ENCODE measurements around the gene C10orf143. TPM values are rescaled to one million over a fixed set of nuclear protein-coding genes. Genes with fewer than 3 reads are reported as not detected.
"Not testable (repeated sequence)": the region's sequence is repeated elsewhere in the genome, so short reads cannot be mapped to it uniquely, and the experiment has no call there.

Gene C10orf143
- total RNA-seq, 2 donors from 2014 or later = 3.1 to 3.2 TPM

DNA sequence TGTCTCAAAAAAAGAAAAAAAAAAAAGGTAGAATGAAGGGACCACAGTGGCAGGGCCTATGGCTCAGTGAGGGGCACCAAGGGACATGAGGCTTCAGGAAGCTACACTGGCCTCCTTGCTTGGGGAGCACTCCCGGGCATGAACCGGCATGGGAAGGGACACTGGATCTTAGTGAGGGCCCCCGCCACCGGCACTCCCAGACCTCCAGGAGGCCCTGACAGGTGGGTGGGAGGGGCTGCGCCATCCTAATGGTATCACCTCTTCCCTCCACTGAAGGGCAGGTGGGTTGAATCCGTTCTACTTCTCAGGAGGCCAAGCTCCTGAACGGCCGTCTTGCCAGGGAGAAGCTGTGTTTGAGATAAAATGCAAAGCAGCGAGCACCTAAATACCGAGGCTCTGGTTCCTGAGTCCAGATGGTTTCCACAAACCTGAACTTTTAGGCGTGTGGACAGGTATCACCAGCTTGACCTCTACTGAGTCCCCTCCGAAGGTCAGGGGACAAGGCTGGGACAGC lies 69.8 kb downstream of the C10orf143 start:
- DNase-seq (ENCODE audit: low spot score) = peak; percentile 53
- intact Hi-C loops (cut with DNase I) = no loop called here

DNA sequence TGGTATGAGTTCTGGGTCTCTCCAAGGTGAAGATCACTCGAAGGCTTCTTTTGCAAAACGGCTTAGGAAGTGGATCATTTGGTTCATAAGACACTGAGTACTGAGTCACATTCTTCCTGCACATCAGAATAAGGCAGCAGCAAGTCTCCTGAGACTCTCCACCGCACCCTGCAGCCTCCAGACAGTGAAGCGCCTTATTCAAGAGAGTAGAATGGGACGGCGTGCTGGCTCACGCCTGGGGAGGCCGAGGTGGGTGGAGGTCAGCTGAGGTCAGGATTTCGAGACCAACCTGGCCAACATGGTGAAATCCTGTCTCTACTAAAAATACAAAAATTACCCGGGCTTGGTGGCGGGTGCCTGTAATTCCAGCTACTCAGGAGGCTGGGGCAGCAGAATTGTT lies 70.3 kb downstream of the C10orf143 start:
- DNase-seq (ENCODE audit: low spot score) = peak; percentile 58
- intact Hi-C loops (cut with DNase I) = no loop called here

GRCh38 chr10:130039141-130039540 lies 71.5 kb downstream of the C10orf143 start:
- DNase-seq (ENCODE audit: low spot score) = no peak
- intact Hi-C loops (cut with DNase I) = no loop called here

DNA sequence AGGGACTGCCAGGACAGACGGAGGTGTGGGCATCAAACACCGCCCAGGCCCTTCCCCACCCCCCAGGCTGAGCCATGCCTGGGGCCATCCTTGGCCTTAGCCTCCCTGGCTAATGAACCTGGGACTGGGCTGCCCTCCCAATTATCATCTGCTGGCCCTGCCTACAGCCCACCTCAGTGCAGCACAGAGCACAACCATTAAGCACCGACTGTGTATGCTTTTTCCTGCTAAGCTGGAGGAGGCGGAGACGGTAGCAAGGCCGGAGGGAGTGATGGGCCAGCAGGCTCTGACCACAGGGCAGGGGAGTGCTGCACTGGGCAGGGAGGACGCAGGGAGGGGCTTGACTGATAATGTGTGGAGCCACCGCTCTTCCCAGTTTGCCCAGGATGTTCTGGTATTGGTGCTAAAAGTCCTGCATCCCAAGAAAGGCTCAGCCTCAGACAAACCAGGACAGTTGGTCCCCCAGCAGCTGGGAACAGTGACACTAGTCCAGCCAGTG lies 72.0 kb downstream of the C10orf143 start:
- DNase-seq (ENCODE audit: low spot score) = peak; percentile 40
- intact Hi-C loops (cut with DNase I) = no loop called here

DNA sequence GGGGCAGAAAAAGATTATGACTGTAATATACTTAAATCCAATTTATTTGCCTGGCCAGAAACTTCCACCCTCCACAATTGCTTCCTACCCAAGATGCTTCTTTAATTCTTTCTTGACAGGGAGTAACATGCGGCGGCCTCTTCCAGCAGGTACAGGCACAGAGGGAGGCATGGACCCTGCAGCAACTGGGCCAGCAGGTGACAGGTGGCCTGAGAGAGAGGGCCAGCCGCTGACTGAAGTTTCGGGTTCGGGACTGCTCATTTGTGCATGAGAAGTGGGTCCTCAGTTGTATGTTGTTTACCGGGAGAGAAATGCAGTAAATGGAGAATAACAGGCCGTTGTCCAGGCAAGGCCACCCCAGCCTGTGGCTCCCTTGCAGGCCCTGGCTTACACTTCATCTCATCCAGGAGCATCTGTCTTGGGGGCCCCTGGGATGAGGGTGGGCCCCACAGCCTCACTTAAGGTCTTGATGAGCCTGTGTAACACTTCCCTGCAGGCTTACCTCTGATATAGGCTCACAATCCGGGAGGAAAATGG lies 72.5 kb downstream of the C10orf143 start:
- intact Hi-C loops (cut with DNase I) = no loop called here
- DNase-seq (ENCODE audit: low spot score) = peak; percentile 56

GRCh38 chr10:130037169-130037661 lies 73.4 kb downstream of the C10orf143 start:
- intact Hi-C loops (cut with DNase I) = loop anchor here in 1 of 2 donors (2.0 kb wide), 1 partner anchor 38 kb away; no protein-coding TSS in a partner anchor

DNA sequence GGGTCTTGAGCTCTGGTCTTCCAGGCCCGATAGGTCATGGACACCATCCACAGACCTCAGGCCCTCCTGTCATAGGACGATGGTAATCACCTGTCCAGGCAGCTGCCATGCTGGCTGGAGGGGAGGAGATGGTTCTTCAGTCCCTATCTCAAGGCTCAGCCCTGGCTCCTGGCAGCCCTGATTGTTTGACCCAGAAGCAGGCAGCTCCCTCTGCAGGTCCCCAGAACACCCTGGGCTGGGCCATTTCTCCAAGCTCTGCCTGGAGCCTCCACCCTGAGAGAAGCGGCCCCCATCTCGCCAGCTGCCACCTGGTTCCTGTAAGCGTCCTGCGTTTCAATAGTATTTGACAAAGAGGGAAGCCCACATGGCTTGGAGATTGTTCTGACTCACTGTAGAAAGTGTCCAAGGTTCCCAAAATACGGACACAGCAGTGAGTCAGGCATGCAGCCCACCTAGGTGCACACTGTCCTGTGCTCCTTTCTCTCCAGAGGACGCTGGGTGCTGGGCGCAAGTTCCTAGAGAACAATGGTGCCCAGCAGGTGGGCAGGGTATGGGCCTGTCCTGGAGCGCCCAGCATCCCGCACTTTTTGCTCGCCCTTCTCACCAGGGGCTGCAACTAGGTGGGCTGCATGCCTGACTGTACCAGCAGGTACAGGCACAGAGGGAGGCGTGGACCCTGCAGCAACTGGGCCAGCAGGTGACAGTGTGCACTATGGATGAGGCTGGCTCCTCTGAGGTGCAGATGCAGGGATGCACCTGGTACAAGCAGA lies 74.1 kb downstream of the C10orf143 start:
- peak; percentile 62 for DNase-seq (ENCODE audit: low spot score)

More at GRCh38 chr10:130037169-130037661, 73.4 kb downstream of the C10orf143 start:
- DNase-seq (ENCODE audit: low spot score) = peak; percentile 77

DNA sequence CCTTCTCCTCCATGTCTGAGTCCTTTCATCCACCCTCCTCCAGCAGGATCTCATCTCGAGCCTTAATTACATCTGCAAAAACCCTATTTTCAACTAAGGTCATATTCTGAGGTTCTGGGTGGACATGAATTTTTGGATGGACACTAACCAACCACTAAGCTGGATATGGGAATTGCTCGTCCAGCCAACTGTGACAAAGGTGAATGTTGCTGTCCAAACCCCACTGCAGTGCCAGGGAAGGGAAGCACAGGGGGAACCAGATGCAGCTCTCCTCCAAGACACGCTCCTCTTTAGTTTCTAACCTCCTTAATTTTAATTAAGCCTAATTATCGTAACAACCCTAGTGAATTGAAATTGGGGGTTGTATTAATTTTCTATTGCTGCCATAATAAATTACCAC lies 81.4 kb downstream of the C10orf143 start:
- intact Hi-C loops (cut with DNase I) = no loop called here
- no peak for DNase-seq (ENCODE audit: low spot score)

More for the DNA sequence above, 74.1 kb downstream of the C10orf143 start:
- intact Hi-C loops (cut with DNase I) = loop anchor here in 1 of 2 donors (2.0 kb wide), 1 partner anchor 38 kb away; no protein-coding TSS in a partner anchor

DNA sequence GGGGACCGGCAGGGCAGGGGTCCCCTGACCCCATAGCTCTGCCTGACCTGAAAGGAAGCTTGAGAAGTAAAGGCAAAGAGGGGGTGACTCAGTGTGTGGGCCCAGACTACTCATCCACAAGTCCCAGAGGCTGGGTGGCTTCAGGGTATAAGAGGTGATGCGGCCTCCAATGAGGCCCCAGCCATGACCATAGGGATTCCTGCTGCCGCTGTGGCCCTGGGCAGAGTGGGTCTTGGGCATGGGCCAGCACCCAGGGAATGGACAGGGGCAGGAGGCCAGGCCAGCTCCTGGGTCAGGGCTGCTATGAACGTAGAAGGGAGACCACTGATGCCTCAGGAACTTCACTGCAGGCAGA lies 82.2 kb downstream of the C10orf143 start:
- intact Hi-C loops (cut with DNase I) = no loop called here
- peak; percentile 78 for DNase-seq (ENCODE audit: low spot score)

DNA sequence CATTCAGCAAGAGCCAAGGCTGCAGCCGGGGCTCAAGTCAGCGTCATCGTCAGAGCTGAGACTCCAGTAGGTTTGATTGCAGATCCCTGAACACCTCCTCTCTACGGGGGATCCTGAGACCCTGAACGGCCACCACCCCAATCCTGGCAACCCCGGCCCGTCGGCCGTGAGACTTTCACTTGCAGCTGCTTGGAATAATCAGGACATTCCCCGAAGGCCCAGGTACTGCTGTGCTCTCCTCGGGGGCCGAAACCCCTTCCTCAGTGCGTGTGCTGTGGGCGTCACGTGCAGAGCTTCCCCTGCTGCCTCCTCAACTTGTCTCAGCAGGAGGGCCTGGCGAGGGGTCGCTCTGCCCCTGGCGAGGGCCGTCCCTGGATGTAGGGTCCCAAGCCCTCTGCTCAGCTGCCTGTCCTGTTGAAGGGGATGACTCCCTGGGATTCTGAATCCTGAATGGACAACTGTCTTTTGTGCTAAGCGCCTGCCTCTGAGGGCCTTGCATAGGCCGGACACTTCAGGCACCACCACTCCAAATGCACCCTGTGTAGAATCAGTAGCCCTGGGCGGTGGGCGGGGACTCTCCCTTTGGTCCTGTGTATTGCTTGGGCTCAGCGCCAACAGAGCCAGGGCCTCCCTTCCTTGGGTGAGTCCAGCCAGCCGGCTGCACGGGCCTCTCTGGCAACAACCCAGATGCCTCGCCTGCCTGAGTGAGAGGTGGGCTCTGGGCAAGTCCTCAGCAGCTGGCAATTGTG lies 82.7 kb downstream of the C10orf143 start:
- intact Hi-C loops (cut with DNase I) = no loop called here
- DNase-seq (ENCODE audit: low spot score) = peak; percentile 62

DNA sequence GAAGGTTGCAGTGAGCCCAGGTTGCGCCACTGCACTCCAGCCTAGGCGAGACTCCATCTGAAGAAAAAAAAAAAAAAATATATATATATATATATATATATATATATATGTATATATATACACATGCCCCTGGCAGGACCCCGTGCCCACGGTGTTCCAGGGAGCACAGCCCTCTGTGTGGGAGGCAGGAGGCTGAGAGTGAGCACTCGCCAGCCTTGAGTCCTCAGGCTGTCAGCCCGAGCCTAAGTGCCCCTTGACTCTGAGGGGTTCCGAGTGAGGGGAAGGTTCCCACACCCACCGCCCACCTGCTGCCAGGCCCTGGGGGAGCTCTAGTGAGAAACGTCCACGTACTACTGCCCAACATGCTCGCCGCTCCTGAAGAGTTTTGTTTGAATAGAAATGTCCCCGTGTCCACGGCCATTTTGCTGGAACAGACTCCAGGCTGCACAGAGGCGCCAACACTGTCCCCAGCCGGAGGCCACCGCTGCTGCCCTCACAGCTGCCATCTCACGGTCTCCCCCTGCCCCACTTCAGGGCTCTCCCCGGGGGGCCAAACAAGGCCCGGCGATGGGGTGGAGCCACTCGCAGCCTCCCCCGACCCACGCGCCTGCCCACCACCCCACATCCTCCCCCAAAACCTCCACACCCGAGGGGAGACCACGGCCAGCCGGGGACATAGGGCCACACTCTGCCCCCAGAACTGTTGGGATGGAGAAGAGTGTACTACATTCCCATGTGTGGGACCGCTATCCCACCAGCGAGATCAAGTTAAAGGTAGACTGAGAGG lies 83.8 kb downstream of the C10orf143 start:
- intact Hi-C loops (cut with DNase I) = no loop called here
- DNase-seq (ENCODE audit: low spot score) = peak; percentile 69

DNA sequence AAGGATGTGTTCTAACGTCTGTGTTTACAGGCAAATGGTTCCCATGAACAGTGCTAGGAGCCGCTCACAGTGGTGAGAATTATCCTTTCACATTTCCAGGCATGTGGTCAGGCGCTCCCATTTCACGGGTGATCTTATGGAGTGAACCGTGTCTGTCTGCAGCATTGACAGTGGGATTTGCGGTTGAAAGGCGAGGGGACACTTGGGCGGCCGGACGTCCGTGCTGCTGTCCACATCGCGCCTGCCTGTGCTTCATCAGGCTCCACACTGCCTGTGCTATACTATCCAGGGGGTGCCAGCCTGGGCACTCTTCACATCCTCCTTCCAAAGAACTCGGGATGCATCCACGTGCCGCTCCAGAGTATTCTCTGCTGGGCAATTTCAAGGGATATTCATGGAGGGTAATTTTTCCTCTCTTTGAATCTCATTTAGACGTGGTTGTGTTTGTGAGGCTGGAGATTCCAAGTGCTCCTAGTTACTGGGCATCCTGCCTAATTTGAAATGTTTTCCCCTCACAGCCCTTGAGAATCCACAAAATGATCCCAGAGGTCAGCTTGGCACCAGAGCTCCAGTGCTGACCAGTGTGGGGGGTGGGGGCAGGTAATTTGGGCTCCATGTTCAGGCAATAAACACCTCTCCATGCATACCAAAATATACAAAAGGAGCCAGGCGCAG lies 84.7 kb downstream of the C10orf143 start:
- DNase-seq (ENCODE audit: low spot score) = peak; percentile 58
- intact Hi-C loops (cut with DNase I) = no loop called here

DNA sequence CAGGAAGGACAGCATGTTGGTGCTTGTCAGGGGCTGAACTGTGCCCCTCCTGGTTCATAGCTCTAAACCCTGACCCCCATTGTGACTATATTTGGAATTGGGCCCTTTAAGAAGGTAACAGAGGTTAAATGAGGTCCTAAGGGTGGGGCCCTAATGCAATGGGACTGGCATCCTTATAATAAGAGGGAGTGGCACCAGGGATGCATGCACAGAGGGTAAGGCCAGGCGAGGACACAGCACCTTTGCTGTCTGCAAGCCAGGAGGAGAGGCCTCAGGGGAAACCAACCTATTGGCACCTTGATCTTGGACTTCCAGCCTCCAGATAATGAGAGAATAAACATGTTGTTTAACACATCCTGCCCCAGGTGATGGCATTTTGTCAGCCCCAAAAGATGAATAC lies 85.3 kb downstream of the C10orf143 start:
- DNase-seq (ENCODE audit: low spot score) = no peak
- intact Hi-C loops (cut with DNase I) = no loop called here

DNA sequence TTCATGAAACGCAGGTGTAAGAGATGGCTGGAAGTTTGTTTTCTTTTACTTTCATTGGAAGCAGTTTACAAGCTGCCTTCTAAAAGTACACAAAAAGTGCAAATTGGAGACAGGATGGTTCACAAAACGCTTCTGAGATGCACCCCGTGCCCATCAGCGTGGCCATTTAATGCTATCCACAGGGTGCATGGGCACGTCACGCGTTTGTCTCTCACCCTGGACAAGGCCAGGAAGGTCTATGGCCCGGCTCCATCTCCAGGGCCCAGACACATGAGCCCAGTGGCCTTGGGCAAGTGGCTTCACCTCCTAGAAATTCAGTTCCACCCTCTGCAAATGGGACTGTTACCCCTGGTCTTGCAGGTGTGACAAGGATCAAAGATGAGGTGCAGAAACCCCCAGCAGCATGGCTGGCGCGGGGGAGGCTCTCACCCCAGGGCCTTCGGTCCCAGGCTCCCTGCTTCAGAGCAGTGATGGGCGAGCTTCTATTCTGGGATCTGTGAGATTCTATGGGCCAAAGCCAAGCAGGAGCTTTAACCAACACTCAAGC lies 85.8 kb downstream of the C10orf143 start:
- peak; percentile 47 for DNase-seq (ENCODE audit: low spot score)
- intact Hi-C loops (cut with DNase I) = no loop called here

GRCh38 chr10:130024326-130024725 lies 86.3 kb downstream of the C10orf143 start:
- intact Hi-C loops (cut with DNase I); DNase-seq (ENCODE audit: low spot score): not testable (repeated sequence)

DNA sequence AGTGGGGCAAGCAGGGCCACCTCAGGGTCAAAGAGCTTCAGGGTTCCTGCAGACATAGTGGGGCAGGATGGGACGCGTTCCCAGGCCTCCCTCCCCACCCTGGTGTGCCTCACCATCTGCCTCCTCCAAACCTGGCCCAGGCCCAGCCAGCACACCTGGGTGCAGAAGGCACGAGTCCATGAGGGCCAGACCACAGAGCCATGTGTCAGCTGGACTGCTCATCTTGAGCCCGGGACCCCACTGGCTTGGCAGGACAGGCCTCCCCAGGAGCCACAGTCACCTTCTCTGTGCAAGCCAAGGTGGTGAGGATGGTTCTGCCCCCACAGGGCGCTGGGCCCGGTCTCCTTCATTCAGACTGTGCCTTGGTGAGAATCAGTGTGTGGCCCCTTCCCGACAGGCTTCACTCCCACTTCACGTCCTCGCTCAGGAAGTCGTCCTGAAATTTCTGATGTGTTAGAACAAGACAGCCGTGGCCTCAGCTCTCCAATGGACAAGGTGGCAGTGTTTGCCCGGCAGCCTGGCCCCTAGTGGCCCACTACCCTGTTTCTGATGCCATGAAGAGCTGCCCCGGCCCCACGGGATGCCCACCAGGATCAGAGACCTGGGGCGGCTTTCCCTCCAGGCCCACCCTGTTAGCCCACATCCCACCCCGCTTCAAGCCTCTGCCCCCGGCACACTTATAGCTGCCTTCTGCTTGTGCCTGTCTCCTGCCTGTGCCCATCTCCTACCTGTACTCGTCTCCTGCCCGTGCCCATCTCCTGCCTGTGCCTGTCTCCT lies 87.0 kb downstream of the C10orf143 start:
- intact Hi-C loops (cut with DNase I) = no loop called here
- DNase-seq (ENCODE audit: low spot score) = peak; percentile 80

DNA sequence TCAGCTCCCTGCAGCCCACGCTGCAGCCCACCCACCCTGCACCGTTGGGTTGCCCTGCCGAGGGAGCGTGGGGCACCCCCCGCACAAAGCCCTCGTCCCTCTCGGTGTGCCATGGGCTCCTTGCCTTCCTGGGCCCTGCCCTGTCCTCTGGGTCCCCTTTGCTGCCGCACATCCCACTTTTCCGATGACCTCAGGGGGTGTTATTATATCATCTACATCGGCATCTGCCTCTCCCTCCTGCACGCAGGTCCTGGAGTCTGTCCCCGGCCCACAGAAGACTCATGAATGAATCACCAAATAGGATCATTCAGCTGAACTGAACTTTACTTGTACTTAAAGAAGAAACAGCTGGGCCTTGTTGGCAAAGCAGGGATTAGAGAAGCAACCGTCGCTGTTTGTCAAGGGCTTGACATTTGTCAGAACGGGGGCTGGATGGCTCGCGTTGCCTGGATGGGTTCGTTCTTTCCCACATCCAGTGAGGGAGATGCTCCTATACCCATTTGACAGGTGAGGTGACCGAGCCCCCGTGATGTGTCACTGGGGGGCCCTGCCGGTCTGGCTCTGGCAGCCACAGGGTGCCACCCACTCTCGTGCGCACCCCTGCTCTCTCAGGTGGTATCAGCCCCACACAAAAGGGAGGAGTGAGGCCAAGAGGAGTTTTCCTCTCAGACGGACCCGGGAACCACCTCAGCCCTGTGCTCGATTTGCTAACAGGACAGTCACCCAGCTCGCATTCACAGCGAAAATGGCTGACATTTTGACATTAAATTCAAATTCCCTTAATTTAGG lies 87.9 kb downstream of the C10orf143 start:
- peak; percentile 68 for DNase-seq (ENCODE audit: low spot score)
- intact Hi-C loops (cut with DNase I) = no loop called here

Measured in posterior vena cava (tissue), 2 donors.